GM19395 (cell line): ENCODE results near the gene DCST2.
"Not testable (repeated sequence)": the region's sequence is repeated elsewhere in the genome, so short reads cannot be mapped to it uniquely, and the experiment has no call there.

ENCODE experiments used
- ATAC-seq: cut with Tn5 transposase; IDR thresholded peaks from one replicate; pipeline ENCODE4 v1.9.1; 2021; ENCODE audit warnings: mild to moderate bottlenecking, moderate library complexity; ENCODE audit not compliant: unreplicated experiment

DCST2 gene

GRCh38 chr1:155000726-155001424, 32.7 kb downstream of the DCST2 start:
- ATAC-seq = peak; percentile 46

- no peak for ATAC-seq
Observed at GRCh38 chr1:155000411-155000725, 33.2 kb downstream of the DCST2 start.

GRCh38 chr1:154999571-155000410, 33.8 kb downstream of the DCST2 start:
- no peak for ATAC-seq

- ATAC-seq = no peak
Observed at GRCh38 chr1:154998818-154999570, 34.6 kb downstream of the DCST2 start.

GRCh38 chr1:154998201-154998780, 35.3 kb downstream of the DCST2 start:
- ATAC-seq = no peak

- no peak for ATAC-seq
Observed at GRCh38 chr1:154996966-154997701, 36.4 kb downstream of the DCST2 start.

- not testable (repeated sequence) for ATAC-seq
Observed at GRCh38 chr1:154995301-154995983, 38.1 kb downstream of the DCST2 start.

GRCh38 chr1:154994591-154994990, 39.0 kb downstream of the DCST2 start:
- ATAC-seq = no peak

- ATAC-seq = no peak
Observed at GRCh38 chr1:154994269-154994587, 39.4 kb downstream of the DCST2 start.

GRCh38 chr1:154993572-154994268, 39.9 kb downstream of the DCST2 start, which contains the start of gene LENEP:
Gene LENEP, plus strand, starts transcription at chr1:154993586. Its CDS starts 22 bp downstream, at chr1:154993608.
- ATAC-seq = no peak

- no peak for ATAC-seq
Observed at GRCh38 chr1:154992721-154993571, 40.6 kb downstream of the DCST2 start.

- ATAC-seq = no peak
Observed at GRCh38 chr1:154990276-154990675, 43.3 kb downstream of the DCST2 start.

- no peak for ATAC-seq
Observed at GRCh38 chr1:154989195-154989860, 44.3 kb downstream of the DCST2 start.

GRCh38 chr1:154988058-154988954, 45.3 kb downstream of the DCST2 start:
- no peak for ATAC-seq

- ATAC-seq = no peak
Observed at GRCh38 chr1:154987326-154987725, 46.3 kb downstream of the DCST2 start.

- ATAC-seq = not testable (repeated sequence)
Observed at GRCh38 chr1:154986736-154987135, 46.8 kb downstream of the DCST2 start.
